B cell (primary cell): Measurements from ENCODE around the gene SCARB1. TPM values are rescaled to one million over a fixed set of nuclear protein-coding genes. Genes with fewer than 3 reads are reported as not detected.

Experiments used
- ATAC-seq: fragments of 200-7000 bp; cut with Tn5 transposase; one replicate; pipeline ENCODE4 v1.10.0; 2021; ENCODE audit warnings: low read depth, mild to moderate bottlenecking, moderate number of reproducible peaks, moderate library complexity
- CTCF ChIA-PET: fragments of 350-600 bp; sonication (Branson Sonifier 250); formaldehyde crosslinking; loops from one replicate; lab custom pipeline; 2021; ENCODE audit warnings: antibody characterized with exemption, inconsistent platforms; lab: Charles Lee
- POLR2A ChIA-PET: fragments of 350-600 bp; sonication (Branson Sonifier 250); formaldehyde crosslinking; loops from one replicate; lab custom pipeline; 2021; ENCODE audit warnings: antibody characterized with exemption; lab: Charles Lee
- DNase-seq: peaks from one replicate; pipeline ENCODE4 v3.0.0; 2013
- H2AFZ ChIP-seq: 2 replicates; pipeline ENCODE4 v1.6.1; 2012; ENCODE audit warnings: mild to moderate bottlenecking, low read depth, low read length; ENCODE audit not compliant: insufficient read depth, poor library complexity, severe bottlenecking
- H3K27ac ChIP-seq, 2 donors: 1 replicate in 1 of 2; 2 replicates in 1 of 2; pipeline ENCODE4 v1.5.1; 2012 to 2013; ENCODE audit warnings: low read length in 2 of 2, mild to moderate bottlenecking in 2 of 2, moderate library complexity in 1 of 2
- H3K27me3 ChIP-seq, 4 experiments: fragments of 200-600 bp in 1 of 4; sonication (generic) in 1 of 4; replicated peaks in 1 of 4; 1 replicate in 2 of 4; 2 replicates in 2 of 4; pipeline versions ENCODE4 v1.6.1 to v1.7.0; 2013 to 2016; ENCODE audit warnings: low read length in 3 of 4, mild to moderate bottlenecking in 2 of 4, mixed read lengths in 1 of 4, moderate library complexity in 1 of 4; ENCODE audit not compliant: insufficient read depth in 4 of 4, control insufficient read depth in 3 of 4; ENCODE audit errors: control extremely low read depth in 1 of 4
- H3K36me3 ChIP-seq, 2 experiments: replicated peaks in 1 of 2; 1 replicate in 1 of 2; 2 replicates in 1 of 2; pipeline versions ENCODE4 v1.6.1 to v1.7.1; 2013; ENCODE audit warnings: low read length in 1 of 2; ENCODE audit not compliant: insufficient read depth in 2 of 2, control insufficient read depth in 1 of 2; ENCODE audit errors: control extremely low read depth in 1 of 2, extremely low read depth in 1 of 2
- H3K4me1 ChIP-seq, 2 donors: fragments of 200-600 bp in 1 of 2; sonication (generic) in 1 of 2; 1 replicate in 1 of 2; 2 replicates in 1 of 2; pipeline versions ENCODE4 v1.5.1 to v1.6.1; 2013 to 2017; ENCODE audit warnings: low read length in 2 of 2; ENCODE audit not compliant: control insufficient read depth in 2 of 2, insufficient read depth in 2 of 2
- H3K4me2 ChIP-seq: replicated peaks from 2 replicates; pipeline ENCODE3; 2012; ENCODE audit warnings: mild to moderate bottlenecking, low read depth, low read length; ENCODE audit not compliant: poor library complexity, severe bottlenecking
- H3K4me3 ChIP-seq, 5 experiments: fragments of 200-600 bp in 1 of 5; sonication (generic) in 1 of 5; 1 replicate in 3 of 5; 2 replicates in 2 of 5; pipeline versions ENCODE4 v1.5.1 to v1.7.0; 2011 to 2016; ENCODE audit warnings: low read length in 4 of 5, mild to moderate bottlenecking in 4 of 5, low read depth in 2 of 5, control low read depth in 1 of 5, moderate library complexity in 1 of 5; ENCODE audit not compliant: insufficient read depth in 1 of 5; ENCODE audit errors: control extremely low read depth in 1 of 5, extremely low read depth in 1 of 5
- H3K79me2 ChIP-seq: fragments of 200-600 bp; sonication (generic); one replicate; pipeline ENCODE4 v1.6.0; 2016; ENCODE audit warnings: low read length; ENCODE audit not compliant: control insufficient read depth, insufficient read depth
- H3K9ac ChIP-seq: fragments of 200-600 bp; sonication (generic); 2 replicates; pipeline ENCODE4 v1.6.1; 2017; ENCODE audit warnings: mild to moderate bottlenecking, low read length, moderate library complexity
- H3K9me3 ChIP-seq, 3 donors: one replicate each; pipeline versions ENCODE4 v1.6.1 to v1.7.1; 2013; ENCODE audit warnings: low read length in 2 of 3; ENCODE audit not compliant: control insufficient read depth in 2 of 3, insufficient read depth in 1 of 3; ENCODE audit errors: control extremely low read depth in 1 of 3
- H4K20me1 ChIP-seq: 2 replicates; pipeline ENCODE4 v1.6.0; 2012; ENCODE audit warnings: mild to moderate bottlenecking, low read length; ENCODE audit not compliant: insufficient read depth, control insufficient read depth, poor library complexity, severe bottlenecking
- H3K27ac Mint-ChIP-seq: one replicate; pipeline ENCODE4 v1.8.0; 2021; ENCODE audit warnings: mixed read lengths
- H3K27me3 Mint-ChIP-seq: one replicate; pipeline ENCODE4 v1.8.0; 2021; ENCODE audit warnings: mixed read lengths
- H3K4me1 Mint-ChIP-seq: one replicate; pipeline ENCODE4 v1.8.0; 2021; ENCODE audit warnings: mixed read lengths
- H3K4me3 Mint-ChIP-seq: one replicate; pipeline ENCODE4 v1.8.0; 2021; ENCODE audit warnings: mixed read lengths
- H3K9me3 Mint-ChIP-seq: one replicate; pipeline ENCODE4 v1.8.0; 2022; ENCODE audit warnings: mixed read lengths; ENCODE audit not compliant: insufficient read depth
- EZH2 ChIP-seq: IDR thresholded peaks from 2 replicates; pipeline ENCODE4 v1.6.1; 2012; ENCODE audit warnings: borderline replicate concordance, low read depth, mild to moderate bottlenecking, moderate library complexity, low read length; ENCODE audit not compliant: insufficient read depth, poor library complexity, severe bottlenecking
- WGBS: methylation state at CpG from one replicate; pipeline ENCODE4 v1.1.5; 2013; ENCODE audit warnings: missing lambda C conversion rate; ENCODE audit not compliant: insufficient coverage; 5-methylcytosine and 5-hydroxymethylcytosine counted together
- intact Hi-C: fragments of 100-400 bp; cut with micrococcal nuclease; formaldehyde crosslinking; loops from one replicate; pipeline ENCODE4 v1.10.0; 2022
- polyA plus RNA-seq: library from polyadenylated mRNA; depleted of rRNA; stranded (reverse); fragments of >200 nt; gene quantifications from 2 replicates; pipeline ENCODE4 v1.2.3, GENCODE V29; 2012
- total RNA-seq, 2 donors: library from RNA; stranded (reverse); fragments of 120-200 nt in 1 of 2; gene quantifications; 1 replicate in 1 of 2; 2 replicates in 1 of 2; pipeline versions ENCODE4 v1.2.3 to v1.2.4, GENCODE V29; 2013 to 2022
- TF ChIP-seq, protein P1 (sequence below): fragments of 200-600 bp; IDR thresholded peaks from one replicate; pipeline ENCODE4 v1.8.0; 2022; ENCODE audit warnings: antibody characterized with exemption, mild to moderate bottlenecking

The SCARB1 gene
- total and polyA plus RNA-seq, 2 donors (not counting 1 experiment from before 2014, with no cell fraction given) = 26.8 to 30.7 TPM

- H3K79me2 ChIP-seq = peaks cover 27% of the 10 kb centered on the region
- DNase-seq (no peak), ATAC-seq (no peak)
- no peak overlapping the region for H3K4me2 ChIP-seq
- no peaks in the 10 kb centered on the region for H3K4me1 Mint-ChIP-seq
- ChIA-PET CTCF (no interaction called here), POLR2A (no interaction called here)
- H2AFZ ChIP-seq = no peak overlapping the region
- no peaks in the 10 kb centered on the region for H3K36me3 ChIP-seq
- H3K4me3 Mint-ChIP-seq = no peak overlapping the region
- no CpG with 5 or more reads among the region's 4 CpGs for WGBS
- TF ChIP-seq, protein P1, sequence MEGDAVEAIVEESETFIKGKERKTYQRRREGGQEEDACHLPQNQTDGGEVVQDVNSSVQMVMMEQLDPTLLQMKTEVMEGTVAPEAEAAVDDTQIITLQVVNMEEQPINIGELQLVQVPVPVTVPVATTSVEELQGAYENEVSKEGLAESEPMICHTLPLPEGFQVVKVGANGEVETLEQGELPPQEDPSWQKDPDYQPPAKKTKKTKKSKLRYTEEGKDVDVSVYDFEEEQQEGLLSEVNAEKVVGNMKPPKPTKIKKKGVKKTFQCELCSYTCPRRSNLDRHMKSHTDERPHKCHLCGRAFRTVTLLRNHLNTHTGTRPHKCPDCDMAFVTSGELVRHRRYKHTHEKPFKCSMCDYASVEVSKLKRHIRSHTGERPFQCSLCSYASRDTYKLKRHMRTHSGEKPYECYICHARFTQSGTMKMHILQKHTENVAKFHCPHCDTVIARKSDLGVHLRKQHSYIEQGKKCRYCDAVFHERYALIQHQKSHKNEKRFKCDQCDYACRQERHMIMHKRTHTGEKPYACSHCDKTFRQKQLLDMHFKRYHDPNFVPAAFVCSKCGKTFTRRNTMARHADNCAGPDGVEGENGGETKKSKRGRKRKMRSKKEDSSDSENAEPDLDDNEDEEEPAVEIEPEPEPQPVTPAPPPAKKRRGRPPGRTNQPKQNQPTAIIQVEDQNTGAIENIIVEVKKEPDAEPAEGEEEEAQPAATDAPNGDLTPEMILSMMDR = no peak
- TF ChIP-seq EZH2 = no peak
- no peak overlapping the region for H3K9ac ChIP-seq
- no peak overlapping the region for H3K4me3 ChIP-seq
- no peaks in the 10 kb centered on the region for H4K20me1 ChIP-seq
- H3K27ac Mint-ChIP-seq = no peak overlapping the region
- H3K27ac ChIP-seq = no peak overlapping the region
- H3K27me3 ChIP-seq = no peaks in the 10 kb centered on the region
- intact Hi-C loops = loop anchor here (10.0 kb wide), 1 partner anchor 347 kb away; the partner anchor contains the start of gene TMEM132B
- no peaks in the 10 kb centered on the region for H3K9me3 ChIP-seq
- no peaks in the 10 kb centered on the region for H3K9me3 Mint-ChIP-seq
- H3K27me3 Mint-ChIP-seq = no peaks in the 10 kb centered on the region
- no peaks in the 10 kb centered on the region for H3K4me1 ChIP-seq
Observed at GRCh38 chr12:124837249-124837897, 26.3 kb downstream of the SCARB1 start.

GRCh38 chr12:124836759-124837158, 26.9 kb downstream of the SCARB1 start:
- POLR2A ChIA-PET = no interaction called here
- Histone ChIP-seq H3K27ac (no peak overlapping the region), H3K4me3 (no peak overlapping the region), H3K79me2 (peaks cover 24% of the 10 kb centered on the region), H2AFZ (no peak overlapping the region), H3K27me3 (no peaks in the 10 kb centered on the region), H3K9ac (no peak overlapping the region), H4K20me1 (no peaks in the 10 kb centered on the region), H3K4me1 (no peaks in the 10 kb centered on the region), H3K36me3 (no peaks in the 10 kb centered on the region), H3K4me2 (no peak overlapping the region), H3K9me3 (no peaks in the 10 kb centered on the region)
- 84% methylated on average over 6 of the region's 6 CpGs for WGBS
- ATAC-seq (no peak), DNase-seq (no peak)
- no peaks in the 10 kb centered on the region for H3K27me3 Mint-ChIP-seq
- H3K27ac Mint-ChIP-seq = no peak overlapping the region
- no peaks in the 10 kb centered on the region for H3K4me1 Mint-ChIP-seq
- intact Hi-C loops = loop anchor here (10.0 kb wide), 1 partner anchor 348 kb away; the partner anchor contains the start of gene TMEM132B
- H3K9me3 Mint-ChIP-seq = no peaks in the 10 kb centered on the region
- H3K4me3 Mint-ChIP-seq = no peak overlapping the region
- TF ChIP-seq, protein P1 = no peak
- no peak for TF ChIP-seq EZH2
- CTCF ChIA-PET = no interaction called here
